IPS-11a (cell line): ENCODE results near the gene LDLRAD4.
"Not testable (repeated sequence)": the region's sequence is repeated elsewhere in the genome, so short reads cannot be mapped to it uniquely, and the experiment has no call there.

Experiments
- H3K4me3 ChIP-seq: one replicate; pipeline ENCODE4 v1.5.1; 2013; ENCODE audit warnings: low read depth, low read length, control low read depth

LDLRAD4 gene

GRCh38 chr18:13641551-13642439 lies 423.2 kb downstream of the LDLRAD4 start:
- H3K4me3 ChIP-seq = no peak overlapping the region

GRCh38 chr18:13642440-13642827 lies 423.9 kb downstream of the LDLRAD4 start:
- no peak overlapping the region for H3K4me3 ChIP-seq

GRCh38 chr18:13643261-13643751 lies 424.7 kb downstream of the LDLRAD4 start:
- H3K4me3 ChIP-seq = no peak overlapping the region

GRCh38 chr18:13645093-13645492 lies 426.5 kb downstream of the LDLRAD4 start:
- H3K4me3 ChIP-seq = no peak overlapping the region

GRCh38 chr18:13646633-13647032 lies 428.1 kb downstream of the LDLRAD4 start:
- no peak overlapping the region for H3K4me3 ChIP-seq

GRCh38 chr18:13647761-13648160 lies 429.2 kb downstream of the LDLRAD4 start:
- no peak overlapping the region for H3K4me3 ChIP-seq

- H3K4me3 ChIP-seq = no peak overlapping the region
Observed at GRCh38 chr18:13649397-13650390, 431.1 kb downstream of the LDLRAD4 start.

- H3K4me3 ChIP-seq = no peak overlapping the region
Observed at GRCh38 chr18:13653746-13654433, 435.3 kb downstream of the LDLRAD4 start.

- no peak overlapping the region for H3K4me3 ChIP-seq
Observed at GRCh38 chr18:13657974-13658373, 439.4 kb downstream of the LDLRAD4 start.

- no peak overlapping the region for H3K4me3 ChIP-seq
Observed at GRCh38 chr18:13658436-13659204, 440.1 kb downstream of the LDLRAD4 start.

GRCh38 chr18:13660510-13660909 lies 441.9 kb downstream of the LDLRAD4 start:
- no peak overlapping the region for H3K4me3 ChIP-seq

GRCh38 chr18:13661051-13661778 lies 442.7 kb downstream of the LDLRAD4 start:
- no peak overlapping the region for H3K4me3 ChIP-seq

- H3K4me3 ChIP-seq = no peak overlapping the region
Observed at GRCh38 chr18:13661779-13662256, 443.3 kb downstream of the LDLRAD4 start.

GRCh38 chr18:13672657-13673056 lies 454.1 kb downstream of the LDLRAD4 start:
- no peak overlapping the region for H3K4me3 ChIP-seq

GRCh38 chr18:13676471-13676870 lies 457.9 kb downstream of the LDLRAD4 start:
- H3K4me3 ChIP-seq = no peak overlapping the region

GRCh38 chr18:13677350-13677749 lies 458.8 kb downstream of the LDLRAD4 start:
- not testable (repeated sequence) for H3K4me3 ChIP-seq

GRCh38 chr18:13680612-13681011 lies 462.1 kb downstream of the LDLRAD4 start:
- no peak overlapping the region for H3K4me3 ChIP-seq

- no peak overlapping the region for H3K4me3 ChIP-seq
Observed at GRCh38 chr18:13681701-13682100, 463.1 kb downstream of the LDLRAD4 start.

- H3K4me3 ChIP-seq = no peak overlapping the region
Observed at GRCh38 chr18:13684546-13684945, 466.0 kb downstream of the LDLRAD4 start.
